IMR-90 (cell line): ENCODE measurements around the gene SECISBP2. TPM values are rescaled to one million over a fixed set of nuclear protein-coding genes. Genes with fewer than 3 reads are reported as not detected.

Experiments
- ATAC-seq: fragments of 200-7000 bp; cut with Tn5 transposase; 2 replicates; pipeline ENCODE4 v1.9.1; 2020; ENCODE audit warnings: low read depth, mild to moderate bottlenecking, moderate library complexity
- BruUV-seq: library from RNA; stranded (reverse); fragments of 400-500 nt; replicated peaks from 2 replicates; lab custom pipeline; 2021; lab: Mats Ljungman, UMichigan
- CTCF ChIA-PET: fragments of 300-600 bp; formaldehyde crosslinking; extraction: SDS; loops from one replicate; lab custom pipeline; 2021; ENCODE audit warnings: antibody characterized with exemption; lab: Yijun Ruan, JAX
- POLR2A ChIA-PET: fragments of 300-600 bp; sonication (Branson Sonifier 250); formaldehyde crosslinking; loops from one replicate; lab custom pipeline; 2022; ENCODE audit warnings: antibody characterized with exemption; ENCODE audit not compliant: unreplicated experiment; lab: Charles Lee
- DNase-seq: peaks from one replicate; pipeline ENCODE4 v3.0.0; 2013
- H2AFZ ChIP-seq: replicated peaks from 2 replicates; pipeline ENCODE3; 2013; ENCODE audit warnings: low read length, mild to moderate bottlenecking; ENCODE audit not compliant: poor library complexity
- H2AK5ac ChIP-seq: 2 replicates; pipeline ENCODE4 v1.6.1; 2013; ENCODE audit warnings: low read depth, low read length, inconsistent platforms
- H2AK9ac ChIP-seq: replicated peaks from 2 replicates; pipeline ENCODE3; 2013; ENCODE audit warnings: mild to moderate bottlenecking, low read depth, low read length, moderate library complexity; ENCODE audit not compliant: poor library complexity
- H2BK120ac ChIP-seq: 2 replicates; pipeline ENCODE4 v1.6.1; 2013; ENCODE audit warnings: low read depth, low read length, inconsistent platforms
- H2BK15ac ChIP-seq: 3 replicates; pipeline ENCODE4 v1.6.1; 2013; ENCODE audit warnings: low read depth, low read length, inconsistent platforms
- H2BK20ac ChIP-seq: 2 replicates; pipeline ENCODE4 v1.6.1; 2013; ENCODE audit warnings: low read depth, mild to moderate bottlenecking, inconsistent platforms, low read length, moderate library complexity
- H2BK5ac ChIP-seq: 2 replicates; pipeline ENCODE4 v1.6.1; 2013; ENCODE audit warnings: mild to moderate bottlenecking, low read depth, low read length, inconsistent platforms; ENCODE audit not compliant: poor library complexity, severe bottlenecking
- H3K14ac ChIP-seq: replicated peaks from 2 replicates; pipeline ENCODE4 v1.6.1; 2013; ENCODE audit warnings: low read depth, low read length, inconsistent platforms
- H3K18ac ChIP-seq: 2 replicates; pipeline ENCODE4 v1.6.1; 2013; ENCODE audit warnings: low read depth, low read length, control low read depth
- H3K23ac ChIP-seq: 2 replicates; pipeline ENCODE4 v1.6.1; 2013; ENCODE audit warnings: low read depth, low read length, inconsistent platforms
- H3K27ac ChIP-seq: 2 replicates; pipeline ENCODE4 v1.5.1; 2013; ENCODE audit warnings: mild to moderate bottlenecking, control low read depth, low read length; ENCODE audit not compliant: insufficient read depth
- H3K27me3 ChIP-seq: 2 replicates; pipeline ENCODE4 v1.6.1; 2013; ENCODE audit warnings: low read length; ENCODE audit not compliant: control insufficient read depth, insufficient read depth
- H3K36me3 ChIP-seq: 2 replicates; pipeline ENCODE4 v1.6.1; 2013; ENCODE audit warnings: low read length, mixed read lengths; ENCODE audit not compliant: control insufficient read depth, insufficient read depth
- H3K4ac ChIP-seq: 2 replicates; pipeline ENCODE4 v1.6.1; 2013; ENCODE audit warnings: low read depth, low read length, inconsistent platforms
- H3K4me1 ChIP-seq: 2 replicates; pipeline ENCODE4 v1.6.1; 2013; ENCODE audit warnings: low read length, mixed read lengths; ENCODE audit not compliant: control insufficient read depth, insufficient read depth
- H3K4me2 ChIP-seq: 2 replicates; pipeline ENCODE4 v1.6.1; 2013; ENCODE audit warnings: low read depth, mild to moderate bottlenecking, control low read depth, low read length, moderate library complexity
- H3K4me3 ChIP-seq: 2 replicates; pipeline ENCODE4 v1.5.1; 2013; ENCODE audit warnings: low read depth, mild to moderate bottlenecking, control low read depth, low read length, moderate library complexity; ENCODE audit not compliant: insufficient read depth
- H3K56ac ChIP-seq: 2 replicates; pipeline ENCODE4 v1.6.1; 2013; ENCODE audit warnings: low read length, inconsistent platforms; ENCODE audit not compliant: insufficient read depth; ENCODE audit errors: extremely low read depth
- H3K79me1 ChIP-seq, 2 experiments: 2 replicates each; pipeline ENCODE4 v1.6.1; 2013; ENCODE audit warnings: low read length in 2 of 2, inconsistent platforms in 1 of 2, low read depth in 1 of 2
- H3K9ac ChIP-seq: 2 replicates; pipeline ENCODE4 v1.6.1; 2013; ENCODE audit warnings: low read depth, low read length, control low read depth
- H3K9me1 ChIP-seq: 2 replicates; pipeline ENCODE4 v1.6.1; 2013; ENCODE audit warnings: low read length, inconsistent platforms; ENCODE audit not compliant: insufficient read depth
- H3K9me3 ChIP-seq: 2 replicates; pipeline ENCODE4 v1.6.1; 2013; ENCODE audit warnings: low read length; ENCODE audit not compliant: control insufficient read depth, insufficient read depth
- H4K20me1 ChIP-seq: 2 replicates; pipeline ENCODE4 v1.6.1; 2013; ENCODE audit warnings: low read length, inconsistent platforms; ENCODE audit not compliant: insufficient read depth
- H4K5ac ChIP-seq: 2 replicates; pipeline ENCODE4 v1.6.1; 2013; ENCODE audit warnings: mild to moderate bottlenecking, low read depth, low read length, control low read depth
- H4K8ac ChIP-seq, 2 experiments: 2 replicates each; pipeline ENCODE4 v1.6.1; 2013; ENCODE audit warnings: low read depth in 2 of 2, low read length in 2 of 2, control low read depth in 1 of 2, inconsistent platforms in 1 of 2
- H4K91ac ChIP-seq: 2 replicates; pipeline ENCODE4 v1.6.1; 2013; ENCODE audit warnings: low read depth, low read length, inconsistent platforms; ENCODE audit not compliant: insufficient read depth
- BHLHE40 ChIP-seq: fragments of 150-350 bp; IDR thresholded peaks from 2 replicates; pipeline ENCODE4 v1.6.1; 2016; ENCODE audit warnings: mild to moderate bottlenecking, low read depth, low read length
- CEBPB ChIP-seq: IDR thresholded peaks from 2 replicates; pipeline ENCODE4 v1.6.1; 2012; ENCODE audit warnings: low read depth, low read length, improper control_type of control experiment
- CHD1 ChIP-seq: IDR thresholded peaks from 2 replicates; pipeline ENCODE4 v1.6.1; 2012; ENCODE audit warnings: low read depth, low read length, improper control_type of control experiment
- FOS ChIP-seq: fragments of 150-350 bp; IDR thresholded peaks from 2 replicates; pipeline ENCODE4 v1.6.1; 2016; ENCODE audit warnings: low read depth, low read length
- MAFK ChIP-seq: IDR thresholded peaks from 2 replicates; pipeline ENCODE4 v1.6.1; 2012; ENCODE audit warnings: low read depth, low read length, improper control_type of control experiment
- MAZ ChIP-seq: IDR thresholded peaks from 2 replicates; pipeline ENCODE4 v1.6.1; 2012; ENCODE audit warnings: low read depth, mild to moderate bottlenecking, low read length, improper control_type of control experiment, moderate library complexity, borderline replicate concordance
- MXI1 ChIP-seq: IDR thresholded peaks from 2 replicates; pipeline ENCODE4 v1.6.1; 2012; ENCODE audit warnings: low read depth, mild to moderate bottlenecking, low read length, moderate library complexity, borderline replicate concordance
- NFE2L2 ChIP-seq: fragments of 150-350 bp; IDR thresholded peaks from 2 replicates; pipeline ENCODE4 v1.6.1; 2016; ENCODE audit warnings: low read depth, mild to moderate bottlenecking, low read length
- POLR2A ChIP-seq: IDR thresholded peaks from 2 replicates; pipeline ENCODE4 v1.6.1; 2012; ENCODE audit warnings: mild to moderate bottlenecking, low read depth, low read length
- RAD21 ChIP-seq: IDR thresholded peaks from 2 replicates; pipeline ENCODE4 v1.6.1; 2012; ENCODE audit warnings: low read length, improper control_type of control experiment
- RCOR1 ChIP-seq: IDR thresholded peaks from 2 replicates; pipeline ENCODE4 v1.6.1; 2012; ENCODE audit warnings: mild to moderate bottlenecking, low read length, improper control_type of control experiment; ENCODE audit not compliant: insufficient replicate concordance
- RFX5 ChIP-seq: IDR thresholded peaks from 2 replicates; pipeline ENCODE4 v1.8.0; 2012; ENCODE audit warnings: low read depth, mild to moderate bottlenecking, low read length, moderate library complexity
- SMC3 ChIP-seq: fragments of 150-350 bp; IDR thresholded peaks from 2 replicates; pipeline ENCODE4 v1.6.1; 2016; ENCODE audit warnings: low read depth, mild to moderate bottlenecking, antibody characterized with exemption, low read length, moderate library complexity
- WGBS, 2 experiments: methylation state at CpG; one replicate each; pipeline versions ENCODE4 v1.1.5 to v1.1.7; 2013; ENCODE audit warnings: missing lambda C conversion rate in 2 of 2; ENCODE audit not compliant: insufficient read length in 1 of 2; ENCODE audit errors: extremely low coverage in 2 of 2; 5-methylcytosine and 5-hydroxymethylcytosine counted together
- dilution Hi-C: fragments of 300-500 bp; cut with HindIII; formaldehyde crosslinking; loops from one replicate; pipeline ENCODE4 v1.14.3; 2018; ENCODE audit warnings: low sequenced_read_pairs; ENCODE audit not compliant: unreplicated experiment
- in situ Hi-C: fragments of 300-500 bp; cut with MboI; formaldehyde crosslinking; loops from 3 replicates; pipeline ENCODE4 v1.14.3; 2019; ENCODE audit warnings: low sequenced_read_pairs, inconsistent platforms, mixed read lengths
- intact Hi-C: fragments of 100-400 bp; cut with micrococcal nuclease; formaldehyde crosslinking; loops from 2 replicates; pipeline ENCODE4 v1.10.0; 2022
- polyA plus RNA-seq, 3 experiments: library from polyadenylated mRNA; depleted of rRNA; stranded (reverse); fragments of >200 nt; gene quantifications; 2 replicates each; pipeline ENCODE4 v1.2.3, GENCODE V29; 2012; ENCODE audit warnings: low replicate concordance in 1 of 3
- total RNA-seq: library from RNA; depleted of rRNA; stranded (reverse); fragments of >200 nt; gene quantifications from 2 replicates; pipeline ENCODE4 v1.2.3, GENCODE V29; 2012
- TF ChIP-seq, protein P1 (sequence below): fragments of 150-350 bp; IDR thresholded peaks from 2 replicates; pipeline ENCODE4 v1.6.1; 2017; ENCODE audit warnings: mild to moderate bottlenecking, antibody characterized with exemption, low read length, low read depth
- TF ChIP-seq, protein P2 (sequence below): fragments of 150-350 bp; IDR thresholded peaks from 2 replicates; pipeline ENCODE4 v1.6.1; 2016; ENCODE audit warnings: low read depth, mild to moderate bottlenecking, low read length, moderate library complexity, borderline replicate concordance

The SECISBP2 gene
- total and polyA plus RNA-seq, 2 of the 4 experiments (the other 2 are of a cell fraction) = 16.4 to 18.8 TPM

DNA sequence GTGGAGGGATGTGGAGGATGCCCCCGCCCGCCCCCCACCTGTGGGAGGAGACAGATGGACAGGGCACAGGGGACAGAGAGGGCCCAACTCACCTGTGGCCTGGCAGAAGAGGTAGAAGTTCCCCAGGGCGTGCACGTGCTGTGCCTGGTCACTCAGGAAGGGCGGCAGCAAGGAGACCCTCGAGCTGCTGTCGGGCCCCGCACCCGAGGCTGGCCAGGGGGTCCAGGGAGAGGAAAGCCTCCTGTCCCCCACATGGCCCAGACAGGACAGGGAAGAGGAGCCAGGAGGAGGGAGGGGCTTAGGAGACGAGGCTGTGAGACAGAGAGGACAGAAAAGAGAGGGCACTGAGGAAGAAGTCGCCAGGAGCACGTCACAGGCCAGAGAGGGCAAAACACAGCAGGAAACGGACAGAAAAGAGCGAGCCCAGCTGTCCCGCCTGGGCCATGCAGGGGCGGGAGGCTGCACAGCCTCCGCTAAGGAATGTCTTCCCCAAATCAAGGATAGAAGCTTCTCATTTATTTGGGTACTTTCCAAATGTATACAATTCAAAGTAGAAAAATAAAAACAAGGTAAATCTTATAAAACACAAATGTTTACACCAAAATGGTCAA lies 58.5 kb downstream of the SECISBP2 start:
- H2BK15ac ChIP-seq = no peak overlapping the region
- H3K4me3 ChIP-seq = no peak overlapping the region
- peak overlapping the region; percentile 98 for H3K18ac ChIP-seq
- ChIA-PET CTCF (interaction anchor here (1.0 to 2.3 kb wide), 2 partner anchors 55 to 172 kb away, joined by 4 to 7 read pairs; no protein-coding TSS in a partner anchor), POLR2A (no interaction called here)
- H3K23ac ChIP-seq = no peak overlapping the region
- H3K56ac ChIP-seq = no peak overlapping the region
- in situ Hi-C loops (no loop called here), intact Hi-C loops (no loop called here), dilution Hi-C loops (no loop called here)
- H3K27ac ChIP-seq = peak overlapping the region; percentile 23; the same call in 1 of the 2 replicates
- H3K14ac ChIP-seq = no peak overlapping the region; the same call in 1 of the 2 replicates
- peak overlapping the region; percentile 70; the same call in 1 of the 2 replicates for H3K4ac ChIP-seq
- 0 out of 2 replicates have a peak overlapping the region, but pooled peaks have one; percentile 92 for H4K91ac ChIP-seq
- no peak overlapping the region for H2BK5ac ChIP-seq
- no peak overlapping the region; the same call in 1 of the 2 replicates for H2BK20ac ChIP-seq
- peak overlapping the region; percentile 30; the same call in 1 of the 2 replicates for H4K5ac ChIP-seq
- no peak overlapping the region for H2AFZ ChIP-seq
- H3K9me3 ChIP-seq = no peaks in the 10 kb centered on the region
- no peaks in the 10 kb centered on the region for H3K27me3 ChIP-seq
- no peaks in the 10 kb centered on the region for H3K79me1 ChIP-seq
- no peak overlapping the region for H2AK9ac ChIP-seq
- peaks cover 4% of the 10 kb centered on the region; the same call in 1 of the 2 replicates for H3K9me1 ChIP-seq
- ATAC-seq = no peak
- peak overlapping the region; percentile 6 to 84; a peak in 2 of 4 replicates for H4K8ac ChIP-seq
- BruUV-seq = no TSS peak
- H3K9ac ChIP-seq = no peak overlapping the region
- peak overlapping the region; percentile 15 for H2AK5ac ChIP-seq
- peak overlapping the region; percentile 80 for H2BK120ac ChIP-seq
- peaks cover 14% of the 10 kb centered on the region; the same call in 1 of the 2 replicates for H3K36me3 ChIP-seq
- peaks cover 18% of the 10 kb centered on the region for H3K4me1 ChIP-seq
- H3K4me2 ChIP-seq = no peak overlapping the region
- no peaks in the 10 kb centered on the region for H4K20me1 ChIP-seq
- WGBS, 2 experiments = no CpG with 5 or more reads among the region's 17 CpGs
- no peak for DNase-seq
- no peak for TF ChIP-seq BHLHE40
- TF ChIP-seq RAD21 = no peak
- no peak for TF ChIP-seq RCOR1
- TF ChIP-seq CHD1 = no peak
- no peak for TF ChIP-seq MXI1
- TF ChIP-seq SMC3 = no peak
- TF ChIP-seq CEBPB = no peak
- TF ChIP-seq POLR2A = no peak
- no peak for TF ChIP-seq MAFK
- TF ChIP-seq RFX5 = no peak
- TF ChIP-seq, protein P1, sequence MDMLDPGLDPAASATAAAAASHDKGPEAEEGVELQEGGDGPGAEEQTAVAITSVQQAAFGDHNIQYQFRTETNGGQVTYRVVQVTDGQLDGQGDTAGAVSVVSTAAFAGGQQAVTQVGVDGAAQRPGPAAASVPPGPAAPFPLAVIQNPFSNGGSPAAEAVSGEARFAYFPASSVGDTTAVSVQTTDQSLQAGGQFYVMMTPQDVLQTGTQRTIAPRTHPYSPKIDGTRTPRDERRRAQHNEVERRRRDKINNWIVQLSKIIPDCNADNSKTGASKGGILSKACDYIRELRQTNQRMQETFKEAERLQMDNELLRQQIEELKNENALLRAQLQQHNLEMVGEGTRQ = no peak
- TF ChIP-seq FOS = no peak
- TF ChIP-seq, protein P2, sequence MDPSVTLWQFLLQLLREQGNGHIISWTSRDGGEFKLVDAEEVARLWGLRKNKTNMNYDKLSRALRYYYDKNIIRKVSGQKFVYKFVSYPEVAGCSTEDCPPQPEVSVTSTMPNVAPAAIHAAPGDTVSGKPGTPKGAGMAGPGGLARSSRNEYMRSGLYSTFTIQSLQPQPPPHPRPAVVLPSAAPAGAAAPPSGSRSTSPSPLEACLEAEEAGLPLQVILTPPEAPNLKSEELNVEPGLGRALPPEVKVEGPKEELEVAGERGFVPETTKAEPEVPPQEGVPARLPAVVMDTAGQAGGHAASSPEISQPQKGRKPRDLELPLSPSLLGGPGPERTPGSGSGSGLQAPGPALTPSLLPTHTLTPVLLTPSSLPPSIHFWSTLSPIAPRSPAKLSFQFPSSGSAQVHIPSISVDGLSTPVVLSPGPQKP = no peak
- TF ChIP-seq MAZ = no peak
- no peak for TF ChIP-seq NFE2L2
